Gastrocnemius medialis (tissue), 4 donors: ENCODE results near the gene WDR37.

ENCODE experiments used
- CTCF ChIP-seq, 5 experiments: fragments of 450-650 bp in 3 of 5; fragments of 200-600 bp in 2 of 5; sonication (generic) in 2 of 5; IDR thresholded peaks in 4 of 5; conservative IDR thresholded peaks in 1 of 5; 1 replicate in 4 of 5; 2 replicates in 1 of 5; pipeline ENCODE4 v1.5.1; 2016 to 2019; ENCODE audit warnings: antibody characterized with exemption in 5 of 5, mild to moderate bottlenecking in 3 of 5, moderate library complexity in 3 of 5
- POLR2A ChIP-seq, 2 donors: fragments of 450-650 bp; IDR thresholded peaks; one replicate each; pipeline ENCODE4 v1.6.1; 2017; ENCODE audit warnings: antibody characterized with exemption in 2 of 2, mild to moderate bottlenecking in 2 of 2, moderate library complexity in 2 of 2

DNA sequence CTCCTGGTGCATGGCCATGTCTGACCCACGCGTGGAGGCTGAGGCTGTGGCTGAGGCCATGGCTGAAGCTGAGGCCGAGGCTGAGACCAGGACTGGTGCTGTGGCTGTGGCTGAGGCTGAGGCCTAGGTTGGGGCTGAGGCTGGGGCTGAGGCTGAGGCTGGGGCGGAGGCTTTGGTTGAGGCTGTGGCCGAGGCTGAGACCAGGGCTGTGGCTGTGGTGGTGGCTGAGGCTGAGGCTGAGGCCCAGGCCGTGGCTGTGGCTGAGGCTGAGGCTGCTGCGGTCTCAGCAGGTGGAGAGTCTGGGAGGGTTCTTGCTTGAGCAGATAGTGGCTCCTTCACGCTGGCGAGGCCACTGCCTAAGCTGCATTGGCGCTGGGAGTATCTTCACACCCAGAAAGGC, 76.4 kb downstream of the WDR37 start:
- TF ChIP-seq CTCF (IDR thresholded peaks at IDR 0.05 in 4 of 5, conservative IDR thresholded peaks at IDR 0.05 in 1 of 5) (no peak), POLR2A (IDR thresholded peaks at IDR 0.05) (no peak)
